Cardiac septum (tissue), 1 donor: ENCODE data around the gene MYMX. TPM values are rescaled to one million over a fixed set of nuclear protein-coding genes. Genes with fewer than 3 reads are reported as not detected.
"Not testable (repeated sequence)": the region's sequence is repeated elsewhere in the genome, so short reads cannot be mapped to it uniquely, and the experiment has no call there.

Source experiments
- DNase-seq: peaks from one replicate; pipeline ENCODE4 v3.0.0-alpha.2; 2020; ENCODE audit warnings: low spot score
- intact Hi-C: fragments of 100-400 bp; cut with DNase I; formaldehyde crosslinking; loops from one replicate; pipeline ENCODE4 v1.14.0; 2022
- total RNA-seq: library from RNA; stranded (reverse); fragmentation: NEBNext Ultra II Directional; extraction: Animal tissue kit (Norgen Biotek cat#: 25700); gene quantifications from one replicate; pipeline ENCODE4 v1.2.1, GENCODE V29; 2021
- donor health status: DM: no; HTN: no; CAD: no.

MYMX gene
- total RNA-seq, 1 donor from 2014 or later, result 0.30 TPM

GRCh38 chr6:44228031-44228430 is 11.3 kb downstream of the MYMX start:
- intact Hi-C loops, result loop anchor here (10.0 kb wide), 1 partner anchor 453 kb away; the partner anchor contains the start of gene VEGFA

GRCh38 chr6:44228433-44228832 is 11.7 kb downstream of the MYMX start:
- DNase-seq, result no peak
- intact Hi-C loops, result loop anchor here (10.0 kb wide), 1 partner anchor 454 kb away; the partner anchor contains the start of gene VEGFA

More at GRCh38 chr6:44228031-44228430, 11.3 kb downstream of the MYMX start:
- DNase-seq, result peak; percentile 67

GRCh38 chr6:44228836-44229235 is 12.1 kb downstream of the MYMX start:
- no peak for DNase-seq
- intact Hi-C loops, result loop anchor here (10.0 kb wide), 1 partner anchor 454 kb away; the partner anchor contains the start of gene VEGFA

GRCh38 chr6:44229376-44230033 is 12.8 kb downstream of the MYMX start:
- DNase-seq, result peak; percentile 73
- intact Hi-C loops, result loop anchor here (10.0 kb wide), 1 partner anchor 455 kb away; the partner anchor contains the start of gene VEGFA

GRCh38 chr6:44230034-44230675 is 13.4 kb downstream of the MYMX start:
- intact Hi-C loops, result no loop called here
- no peak for DNase-seq

- intact Hi-C loops, DNase-seq: not testable (repeated sequence)
Observed at GRCh38 chr6:44231426-44231825, 14.7 kb downstream of the MYMX start.

GRCh38 chr6:44232676-44233566 is 16.2 kb downstream of the MYMX start:
- DNase-seq, result no peak
- intact Hi-C loops, result no loop called here

- intact Hi-C loops, result loop anchor here (1.0 to 2.0 kb wide), 2 partner anchors 12 to 61 kb away; no protein-coding TSS in a partner anchor
- DNase-seq, result peak; percentile 64
Observed at GRCh38 chr6:44233567-44234100, 16.9 kb downstream of the MYMX start.

GRCh38 chr6:44234101-44235025 is 17.6 kb downstream of the MYMX start:
- intact Hi-C loops, result loop anchor here (1.0 to 5.0 kb wide), 3 partner anchors 13 to 132 kb away; no protein-coding TSS in a partner anchor
- DNase-seq, result peak; percentile 91

- intact Hi-C loops, result loop anchor here (2.0 to 5.0 kb wide), 2 partner anchors 62 to 133 kb away; no protein-coding TSS in a partner anchor
Observed at GRCh38 chr6:44235269-44235668, 18.5 kb downstream of the MYMX start.

GRCh38 chr6:44235891-44236516 is 19.3 kb downstream of the MYMX start:
- no peak for DNase-seq
- intact Hi-C loops, result loop anchor here (2.0 to 5.0 kb wide), 2 partner anchors 63 to 134 kb away; no protein-coding TSS in a partner anchor

More at GRCh38 chr6:44235269-44235668, 18.5 kb downstream of the MYMX start:
- DNase-seq, result peak; percentile 56

- intact Hi-C loops, result loop anchor here (5.0 kb wide), 1 partner anchor 135 kb away; no protein-coding TSS in a partner anchor
Observed at GRCh38 chr6:44237021-44237812, 20.5 kb downstream of the MYMX start.

GRCh38 chr6:44237813-44238433 is 21.2 kb downstream of the MYMX start:
- intact Hi-C loops, result loop anchor here (5.0 kb wide), 1 partner anchor 136 kb away; no protein-coding TSS in a partner anchor
- peak; percentile 93 for DNase-seq

More at GRCh38 chr6:44237021-44237812, 20.5 kb downstream of the MYMX start:
- peak; percentile 93 for DNase-seq

GRCh38 chr6:44238687-44239350 is 22.1 kb downstream of the MYMX start:
- DNase-seq, result no peak
- intact Hi-C loops, result loop anchor here (5.0 kb wide), 1 partner anchor 137 kb away; no protein-coding TSS in a partner anchor

- intact Hi-C loops, result no loop called here
- no peak for DNase-seq
Observed at GRCh38 chr6:44243345-44243744, 26.6 kb downstream of the MYMX start.
